Measurements from ENCODE around the gene FSIP2.

DNA sequence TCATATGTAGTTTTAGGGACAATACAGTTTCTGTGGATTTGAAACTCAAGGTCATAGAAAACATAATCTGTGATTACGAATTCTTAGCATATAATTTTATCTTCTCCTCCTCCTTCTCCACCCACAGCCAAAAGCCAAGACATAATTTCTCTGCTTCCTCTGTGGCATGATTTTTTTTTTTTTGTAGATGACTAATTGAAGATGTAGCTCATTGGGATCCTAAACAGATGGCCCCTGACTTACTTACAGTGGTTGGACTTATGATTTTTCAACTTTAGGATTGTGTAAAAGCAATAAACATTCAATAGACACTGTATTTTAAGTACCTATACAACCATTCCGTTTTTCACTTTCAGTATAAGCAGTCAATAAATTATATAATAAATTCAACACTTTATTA, 42.3 kb downstream of the FSIP2 start:
- TF ChIP-seq, protein P1, sequence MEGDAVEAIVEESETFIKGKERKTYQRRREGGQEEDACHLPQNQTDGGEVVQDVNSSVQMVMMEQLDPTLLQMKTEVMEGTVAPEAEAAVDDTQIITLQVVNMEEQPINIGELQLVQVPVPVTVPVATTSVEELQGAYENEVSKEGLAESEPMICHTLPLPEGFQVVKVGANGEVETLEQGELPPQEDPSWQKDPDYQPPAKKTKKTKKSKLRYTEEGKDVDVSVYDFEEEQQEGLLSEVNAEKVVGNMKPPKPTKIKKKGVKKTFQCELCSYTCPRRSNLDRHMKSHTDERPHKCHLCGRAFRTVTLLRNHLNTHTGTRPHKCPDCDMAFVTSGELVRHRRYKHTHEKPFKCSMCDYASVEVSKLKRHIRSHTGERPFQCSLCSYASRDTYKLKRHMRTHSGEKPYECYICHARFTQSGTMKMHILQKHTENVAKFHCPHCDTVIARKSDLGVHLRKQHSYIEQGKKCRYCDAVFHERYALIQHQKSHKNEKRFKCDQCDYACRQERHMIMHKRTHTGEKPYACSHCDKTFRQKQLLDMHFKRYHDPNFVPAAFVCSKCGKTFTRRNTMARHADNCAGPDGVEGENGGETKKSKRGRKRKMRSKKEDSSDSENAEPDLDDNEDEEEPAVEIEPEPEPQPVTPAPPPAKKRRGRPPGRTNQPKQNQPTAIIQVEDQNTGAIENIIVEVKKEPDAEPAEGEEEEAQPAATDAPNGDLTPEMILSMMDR (IDR thresholded peaks at IDR 0.05; ENCODE audit: poor library complexity), result no peak
- TF ChIP-seq EZH2 (IDR thresholded peaks at IDR 0.05; ENCODE audit: borderline replicate concordance), result no peak
